Lower leg skin (tissue), 3 donors: ENCODE measurements around the gene KCNG3.

Source experiments
- POLR2A ChIP-seq, 2 donors: fragments of 450-650 bp; IDR thresholded peaks; one replicate each; pipeline ENCODE4 v1.6.1; 2016 to 2017; ENCODE audit warnings: antibody characterized with exemption in 2 of 2, mild to moderate bottlenecking in 1 of 2, moderate library complexity in 1 of 2
- TF ChIP-seq, protein P1 (sequence below), 3 donors: fragments of 450-650 bp; IDR thresholded peaks; one replicate each; pipeline ENCODE4 v1.5.1; 2016; ENCODE audit warnings: antibody characterized with exemption in 3 of 3, mild to moderate bottlenecking in 3 of 3, moderate library complexity in 2 of 3

DNA sequence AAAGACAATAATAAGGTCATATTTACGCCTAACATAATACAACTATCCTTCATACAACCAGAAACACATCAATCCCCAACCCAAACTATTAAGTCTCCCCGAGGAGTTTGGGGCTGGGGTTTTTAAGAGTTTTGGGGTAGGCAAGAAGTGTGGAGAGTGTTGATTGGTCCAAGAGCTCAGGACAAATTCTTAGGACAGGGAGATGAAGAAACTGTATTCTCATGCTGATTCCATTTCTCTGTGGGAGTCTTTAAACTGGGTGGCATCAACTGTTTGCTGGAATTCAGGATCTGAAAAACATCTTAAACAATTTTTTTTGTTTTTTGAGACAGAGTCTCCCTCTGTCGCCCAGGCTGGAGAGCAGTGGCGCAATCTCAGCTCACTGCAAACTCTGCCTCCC, 49.1 kb upstream of the KCNG3 start:
- TF ChIP-seq, protein P1, sequence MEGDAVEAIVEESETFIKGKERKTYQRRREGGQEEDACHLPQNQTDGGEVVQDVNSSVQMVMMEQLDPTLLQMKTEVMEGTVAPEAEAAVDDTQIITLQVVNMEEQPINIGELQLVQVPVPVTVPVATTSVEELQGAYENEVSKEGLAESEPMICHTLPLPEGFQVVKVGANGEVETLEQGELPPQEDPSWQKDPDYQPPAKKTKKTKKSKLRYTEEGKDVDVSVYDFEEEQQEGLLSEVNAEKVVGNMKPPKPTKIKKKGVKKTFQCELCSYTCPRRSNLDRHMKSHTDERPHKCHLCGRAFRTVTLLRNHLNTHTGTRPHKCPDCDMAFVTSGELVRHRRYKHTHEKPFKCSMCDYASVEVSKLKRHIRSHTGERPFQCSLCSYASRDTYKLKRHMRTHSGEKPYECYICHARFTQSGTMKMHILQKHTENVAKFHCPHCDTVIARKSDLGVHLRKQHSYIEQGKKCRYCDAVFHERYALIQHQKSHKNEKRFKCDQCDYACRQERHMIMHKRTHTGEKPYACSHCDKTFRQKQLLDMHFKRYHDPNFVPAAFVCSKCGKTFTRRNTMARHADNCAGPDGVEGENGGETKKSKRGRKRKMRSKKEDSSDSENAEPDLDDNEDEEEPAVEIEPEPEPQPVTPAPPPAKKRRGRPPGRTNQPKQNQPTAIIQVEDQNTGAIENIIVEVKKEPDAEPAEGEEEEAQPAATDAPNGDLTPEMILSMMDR (IDR thresholded peaks at IDR 0.05), result no peak
- no peak for TF ChIP-seq POLR2A (IDR thresholded peaks at IDR 0.05)
